Suprapubic skin (tissue), 3 donors: ENCODE data around the gene TGFBR3.

Experiments used
- CTCF ChIP-seq, 2 donors: fragments of 200-600 bp in 1 of 2; fragments of 450-650 bp in 1 of 2; sonication (generic) in 1 of 2; IDR thresholded peaks; one replicate each; pipeline ENCODE4 v1.5.1; 2016 to 2019; ENCODE audit warnings: antibody characterized with exemption in 2 of 2, mild to moderate bottlenecking in 1 of 2, moderate library complexity in 1 of 2
- EP300 ChIP-seq: sonication (generic); formaldehyde crosslinking; IDR thresholded peaks from one replicate; pipeline ENCODE4 v1.6.1; 2017; ENCODE audit warnings: antibody characterized with exemption
- POLR2A ChIP-seq, 2 donors: fragments of 450-650 bp; IDR thresholded peaks; one replicate each; pipeline ENCODE4 v1.6.1; 2017; ENCODE audit warnings: antibody characterized with exemption in 2 of 2, mild to moderate bottlenecking in 2 of 2, moderate library complexity in 2 of 2

GRCh38 chr1:91741906-91742305 lies 144.0 kb downstream of the TGFBR3 start:
- TF ChIP-seq CTCF (IDR thresholded peaks at IDR 0.05) (no peak), EP300 (no peak), POLR2A (IDR thresholded peaks at IDR 0.05) (no peak)
